Peyer's patch (tissue), 4 donors: ENCODE data around the gene CELF4.

Source experiments
- POLR2A ChIP-seq, 2 donors: fragments of 450-650 bp; IDR thresholded peaks; one replicate each; pipeline ENCODE4 v1.5.1; 2017; ENCODE audit warnings: antibody characterized with exemption in 2 of 2, mild to moderate bottlenecking in 2 of 2, moderate library complexity in 2 of 2
- TF ChIP-seq, protein P1 (sequence below), 6 experiments: fragments of 450-650 bp in 4 of 6; fragments of 200-600 bp in 2 of 6; sonication (generic) in 1 of 6; IDR thresholded peaks; one replicate each; pipeline ENCODE4 v1.5.1; 2017 to 2019; ENCODE audit warnings: antibody characterized with exemption in 6 of 6, mild to moderate bottlenecking in 3 of 6, moderate library complexity in 1 of 6

DNA sequence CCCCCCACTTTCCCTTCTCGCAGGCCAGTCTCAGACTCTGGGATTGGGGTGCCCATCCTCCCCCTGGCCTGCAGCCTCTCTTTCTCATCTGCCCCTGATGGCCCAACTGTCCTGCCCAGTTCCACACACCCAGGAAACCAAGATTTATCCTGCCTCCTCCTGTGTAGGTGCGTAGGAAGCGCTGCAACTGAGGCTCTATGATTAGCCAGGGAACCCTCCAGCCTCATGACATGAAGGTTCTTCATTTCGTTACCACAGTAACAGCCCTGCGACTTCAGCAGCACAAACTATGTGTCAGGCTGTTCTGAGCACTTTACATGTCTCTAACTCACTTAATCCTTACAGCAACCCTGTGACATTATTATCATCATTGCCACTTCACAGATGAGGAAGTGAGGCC, 305.9 kb downstream of the CELF4 start:
- TF ChIP-seq, protein P1, sequence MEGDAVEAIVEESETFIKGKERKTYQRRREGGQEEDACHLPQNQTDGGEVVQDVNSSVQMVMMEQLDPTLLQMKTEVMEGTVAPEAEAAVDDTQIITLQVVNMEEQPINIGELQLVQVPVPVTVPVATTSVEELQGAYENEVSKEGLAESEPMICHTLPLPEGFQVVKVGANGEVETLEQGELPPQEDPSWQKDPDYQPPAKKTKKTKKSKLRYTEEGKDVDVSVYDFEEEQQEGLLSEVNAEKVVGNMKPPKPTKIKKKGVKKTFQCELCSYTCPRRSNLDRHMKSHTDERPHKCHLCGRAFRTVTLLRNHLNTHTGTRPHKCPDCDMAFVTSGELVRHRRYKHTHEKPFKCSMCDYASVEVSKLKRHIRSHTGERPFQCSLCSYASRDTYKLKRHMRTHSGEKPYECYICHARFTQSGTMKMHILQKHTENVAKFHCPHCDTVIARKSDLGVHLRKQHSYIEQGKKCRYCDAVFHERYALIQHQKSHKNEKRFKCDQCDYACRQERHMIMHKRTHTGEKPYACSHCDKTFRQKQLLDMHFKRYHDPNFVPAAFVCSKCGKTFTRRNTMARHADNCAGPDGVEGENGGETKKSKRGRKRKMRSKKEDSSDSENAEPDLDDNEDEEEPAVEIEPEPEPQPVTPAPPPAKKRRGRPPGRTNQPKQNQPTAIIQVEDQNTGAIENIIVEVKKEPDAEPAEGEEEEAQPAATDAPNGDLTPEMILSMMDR (IDR thresholded peaks at IDR 0.05) = no peak
- TF ChIP-seq POLR2A (IDR thresholded peaks at IDR 0.05) = no peak
